CD4-positive, alpha-beta T cell treated with Interleukin-17A for 4 hours (primary cell): ENCODE results near the gene NRSN2.
"Not testable (repeated sequence)": the region's sequence is repeated elsewhere in the genome, so short reads cannot be mapped to it uniquely, and the experiment has no call there.

Experiments
- DNase-seq: peaks from one replicate; pipeline ENCODE4 v3.0.0-alpha.2; 2020; ENCODE audit warnings: mixed read lengths

The NRSN2 gene

DNA sequence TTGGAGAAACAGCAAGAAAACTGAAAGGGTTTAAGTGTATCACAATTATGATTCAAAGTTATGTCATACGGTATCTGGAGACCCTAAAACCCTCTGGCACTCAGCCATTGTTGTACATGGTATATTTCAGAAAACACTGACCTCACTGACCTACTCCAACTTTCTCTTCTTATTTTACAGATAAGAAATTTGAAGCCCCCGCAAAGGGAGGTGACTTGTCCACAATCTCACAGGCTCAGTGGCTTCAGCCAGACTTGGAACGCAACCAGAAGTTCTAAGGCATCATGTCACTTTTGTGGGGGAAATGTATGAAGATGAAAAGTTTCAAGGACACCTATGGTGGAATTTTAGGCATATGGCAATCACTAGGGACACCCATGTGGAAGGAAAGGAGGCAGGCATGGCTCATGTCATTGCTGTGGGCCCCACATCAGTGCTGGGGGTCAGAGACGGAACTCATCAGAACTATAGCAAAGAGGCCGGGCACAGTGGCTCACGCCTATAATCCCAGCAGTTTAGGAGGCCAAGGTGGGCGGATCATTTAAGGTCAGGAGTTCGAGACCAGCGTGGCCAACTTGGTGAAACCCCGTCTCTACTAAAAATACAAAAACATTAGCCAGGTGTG, 28.5 kb downstream of the NRSN2 start:
- no peak for DNase-seq

DNA sequence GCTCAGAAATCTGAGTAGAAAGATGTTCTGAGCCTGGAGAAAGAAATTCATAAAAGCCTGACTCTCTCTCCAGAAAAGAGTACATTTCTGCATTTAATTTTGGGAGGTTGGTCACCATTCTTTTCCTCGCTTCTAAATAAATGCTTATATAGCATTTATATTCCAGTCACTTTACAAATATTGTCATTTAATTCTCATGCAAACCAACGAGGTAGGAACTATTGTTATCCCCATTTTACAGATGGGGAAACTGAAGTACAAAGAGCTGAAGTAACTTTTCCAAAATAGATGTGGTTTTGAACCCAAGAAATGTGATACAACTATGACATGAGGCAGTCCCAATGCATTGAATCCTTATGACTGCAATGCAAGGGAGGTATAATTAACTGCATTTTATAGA, 29.2 kb downstream of the NRSN2 start:
- no peak for DNase-seq

DNA sequence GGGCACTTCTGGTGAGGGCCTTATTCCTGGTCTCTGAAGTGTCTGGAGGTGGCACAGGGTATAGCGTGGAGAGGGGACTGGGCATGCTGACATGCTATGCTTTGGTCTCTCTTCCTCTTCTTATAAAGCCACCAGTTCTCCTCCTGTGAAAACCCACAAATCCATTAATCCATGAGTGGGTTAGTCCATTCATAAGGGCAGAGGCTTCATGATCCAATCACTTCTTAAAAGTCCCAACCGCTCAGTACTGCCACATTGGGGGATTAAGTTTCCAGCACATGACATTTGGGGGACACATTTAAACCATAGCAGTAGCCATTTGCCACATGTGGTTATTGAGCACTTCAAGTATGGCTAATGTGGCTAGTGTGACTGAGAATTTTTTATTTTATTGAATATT, 29.8 kb downstream of the NRSN2 start:
- DNase-seq: no peak

DNA sequence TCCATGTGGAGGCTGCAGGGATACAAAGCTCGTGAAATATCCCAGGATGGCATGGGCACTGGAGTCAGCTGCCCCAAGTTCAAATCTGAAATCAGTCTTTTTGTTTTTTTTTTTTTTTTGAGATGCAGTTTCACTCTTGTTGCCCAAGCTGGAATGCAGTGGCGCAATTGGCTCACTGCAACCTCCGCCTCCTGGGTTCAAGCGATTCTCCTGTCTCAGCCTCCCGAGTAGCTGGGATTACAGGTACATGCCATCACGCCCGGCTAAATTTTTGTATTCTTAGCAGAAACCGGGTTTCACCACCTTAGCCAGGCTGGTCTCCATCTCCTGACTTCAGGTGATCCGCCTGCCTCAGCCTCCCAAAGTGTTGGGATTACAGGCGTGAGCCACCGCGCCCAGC, 30.7 kb downstream of the NRSN2 start:
- not testable (repeated sequence) for DNase-seq

DNA sequence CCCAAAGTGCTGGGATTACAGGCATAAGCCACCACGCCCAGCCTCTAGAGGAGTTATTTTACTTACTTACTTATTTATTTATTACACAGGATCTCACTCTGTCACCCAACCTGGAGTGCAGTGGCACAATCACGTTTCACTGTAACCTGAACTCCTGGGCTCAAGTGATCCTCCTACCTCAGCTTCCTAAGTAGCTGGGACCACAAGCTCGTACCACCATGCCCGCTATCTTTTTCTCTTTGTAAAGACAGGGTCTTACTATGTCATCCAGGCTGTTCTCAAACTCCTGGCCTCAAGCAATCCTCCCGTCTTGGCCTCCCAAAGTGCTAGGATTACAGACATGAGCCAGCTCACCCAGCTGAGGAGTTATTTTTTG, 32.0 kb downstream of the NRSN2 start:
- no peak for DNase-seq

DNA sequence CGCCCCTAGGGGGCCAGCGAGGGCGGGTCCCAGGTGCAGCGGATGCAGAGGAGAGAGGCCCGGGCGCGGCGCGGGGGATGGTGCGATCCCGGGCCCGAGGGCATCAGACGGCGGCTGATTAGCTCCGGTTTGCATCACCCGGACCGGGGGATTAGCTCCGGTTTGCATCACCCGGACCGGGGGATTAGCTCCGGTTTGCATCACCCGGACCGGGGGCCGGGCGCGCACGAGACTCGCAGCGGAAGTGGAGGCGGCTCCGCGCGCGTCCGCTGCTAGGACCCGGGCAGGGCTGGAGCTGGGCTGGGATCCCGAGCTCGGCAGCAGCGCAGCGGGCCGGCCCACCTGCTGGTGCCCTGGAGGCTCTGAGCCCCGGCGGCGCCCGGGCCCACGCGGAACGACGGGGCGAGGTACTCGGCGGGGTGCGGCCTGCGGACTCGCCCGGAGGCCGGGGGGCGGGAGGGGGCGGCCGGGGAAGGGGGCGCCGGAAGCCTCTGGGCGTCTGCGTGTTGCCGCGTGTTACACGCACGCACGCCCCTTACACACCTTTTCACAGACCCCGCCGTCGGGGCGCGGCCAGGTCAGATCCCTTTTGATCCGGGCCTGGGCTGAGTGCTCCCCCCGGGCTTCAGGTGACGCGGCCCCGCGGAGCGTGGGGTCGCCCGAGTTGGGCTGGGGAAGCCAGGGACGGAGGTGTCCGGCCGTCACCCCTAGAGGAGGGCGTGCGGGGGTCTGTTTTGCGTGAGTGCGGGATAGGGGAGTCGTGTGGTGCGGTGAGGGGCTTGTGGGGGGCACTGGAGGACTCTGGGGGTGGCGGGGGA, 34.1 kb downstream of the NRSN2 start:
- DNase-seq: peak; percentile 68

DNA sequence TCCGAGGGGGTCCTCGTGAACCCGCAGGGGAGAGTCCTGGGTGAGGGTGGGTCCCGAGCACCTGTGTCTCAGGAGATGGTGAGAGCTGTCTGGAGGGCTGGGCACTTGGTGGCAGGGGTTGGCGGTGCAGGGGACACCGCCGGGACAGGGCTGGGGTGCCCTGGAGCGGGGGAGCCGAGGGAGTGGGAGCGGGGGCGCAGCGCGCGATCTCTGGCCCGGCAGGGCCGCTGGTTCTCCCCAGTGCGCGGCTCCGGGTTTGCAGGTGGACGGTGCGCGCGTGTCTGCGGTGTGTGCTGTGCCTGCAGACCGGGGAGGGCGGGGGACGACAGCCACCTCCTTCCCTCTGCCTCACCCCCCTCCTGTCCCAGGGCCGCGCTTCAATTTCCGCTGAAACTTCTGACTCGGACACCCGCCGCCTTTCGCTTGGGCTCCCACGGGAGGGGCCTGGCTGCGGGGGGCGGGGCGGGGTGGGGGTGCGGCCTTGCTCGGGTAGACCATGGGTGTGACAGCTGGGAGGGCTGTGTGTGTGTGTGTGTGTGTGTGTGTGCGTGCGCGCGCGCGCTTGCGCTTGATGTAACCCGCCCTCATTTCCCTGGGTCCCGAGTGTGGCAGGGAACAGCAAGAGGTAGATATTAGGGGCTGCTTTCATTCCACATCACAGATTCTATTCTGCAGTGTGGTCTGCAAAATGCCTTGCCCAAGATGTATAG, 34.8 kb downstream of the NRSN2 start:
- DNase-seq: peak; percentile 83

DNA sequence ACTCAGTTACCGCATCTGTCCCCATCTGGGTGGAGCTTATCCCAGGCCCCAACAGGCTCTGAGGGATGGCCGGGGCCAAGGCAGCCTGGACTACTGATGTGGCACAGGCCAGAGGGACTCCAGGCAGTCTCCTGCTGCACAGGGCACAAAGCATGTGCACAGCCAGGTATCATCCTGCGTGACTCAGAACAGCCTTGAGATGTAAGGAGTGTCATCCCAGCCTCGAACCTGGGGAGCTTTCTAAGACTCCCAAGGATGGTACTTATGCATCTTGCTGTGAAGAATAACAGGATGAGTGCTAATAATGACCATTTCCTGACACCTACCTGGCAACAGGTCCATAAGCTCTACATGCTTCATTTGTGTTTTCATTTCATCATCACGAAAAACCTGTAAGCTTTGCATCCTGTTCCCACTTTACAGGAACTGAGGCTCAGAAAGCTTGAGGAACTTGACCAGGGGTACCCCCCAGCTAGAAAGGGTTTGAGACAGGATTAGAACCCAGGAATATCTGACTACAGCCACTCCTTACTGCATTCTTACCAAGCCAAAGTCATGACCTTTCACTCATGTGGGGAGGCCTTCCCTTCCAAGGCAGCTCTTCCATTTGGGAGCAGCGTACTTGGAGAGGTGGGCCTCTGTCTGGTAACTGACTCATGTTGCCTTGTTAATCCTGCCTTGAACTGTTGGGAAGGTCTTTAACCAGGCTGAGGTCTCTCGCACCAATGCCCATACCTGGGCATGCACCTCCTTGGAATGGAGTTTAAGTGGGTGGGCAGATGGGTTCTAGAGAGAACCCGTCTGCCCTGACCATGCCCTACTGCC, 35.6 kb downstream of the NRSN2 start:
- DNase-seq: no peak

DNA sequence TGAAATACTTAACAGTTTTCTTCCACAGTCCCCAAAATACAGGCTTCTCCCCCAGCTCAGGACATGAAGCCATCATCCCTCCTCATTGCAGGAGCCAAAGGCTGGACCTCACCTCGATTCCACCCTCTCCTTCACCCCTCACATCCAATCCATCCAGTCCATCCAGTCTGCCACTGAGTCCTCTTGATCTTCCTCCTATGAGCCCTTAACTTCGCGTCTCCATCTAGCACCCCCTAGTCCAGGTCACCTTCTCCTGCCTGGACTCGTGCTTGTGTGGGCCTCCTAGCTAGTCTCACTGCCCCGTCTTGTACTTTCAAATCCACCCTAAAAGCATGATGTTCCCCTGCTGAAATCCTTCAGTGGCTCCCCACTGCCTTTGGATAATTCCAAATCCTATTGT, 37.0 kb downstream of the NRSN2 start:
- no peak for DNase-seq

DNA sequence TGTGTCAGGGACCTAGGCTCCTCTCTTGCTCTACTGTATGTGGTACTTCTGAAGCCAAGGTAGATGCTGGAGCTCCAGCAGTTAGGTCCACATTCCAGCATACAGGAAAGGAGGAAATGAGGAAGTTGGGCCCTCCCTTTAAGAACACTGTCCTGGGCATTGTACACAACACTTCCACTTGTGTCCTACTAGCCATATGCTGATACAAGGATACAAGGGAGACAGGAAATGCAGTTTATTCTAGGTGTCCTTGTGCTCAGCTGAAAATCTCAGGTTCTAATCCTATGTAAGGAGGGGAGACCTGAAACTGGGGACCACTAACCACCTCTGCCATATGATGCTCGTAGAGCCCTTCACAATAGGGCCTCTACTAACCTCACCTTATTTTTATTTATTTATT, 37.8 kb downstream of the NRSN2 start:
- no peak for DNase-seq

DNA sequence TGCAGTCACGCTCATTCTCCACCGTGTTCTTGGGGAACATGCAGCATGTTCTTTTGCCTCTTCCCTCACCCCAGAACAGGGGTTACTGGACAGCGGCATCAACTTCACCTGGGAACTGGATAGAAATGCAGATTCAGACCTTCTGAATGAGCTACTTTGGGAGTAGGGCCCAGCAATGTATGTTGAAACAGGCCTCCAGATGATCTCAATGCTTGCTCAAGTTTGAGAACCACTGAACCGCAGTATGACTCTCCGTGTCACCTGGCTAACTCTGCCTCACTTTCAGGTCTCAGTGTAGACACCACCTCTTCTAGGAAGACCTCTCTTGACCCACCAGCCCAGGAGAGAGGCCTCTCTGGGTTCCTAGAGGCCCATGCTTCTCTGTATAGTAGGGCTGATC, 38.5 kb downstream of the NRSN2 start:
- DNase-seq: no peak

DNA sequence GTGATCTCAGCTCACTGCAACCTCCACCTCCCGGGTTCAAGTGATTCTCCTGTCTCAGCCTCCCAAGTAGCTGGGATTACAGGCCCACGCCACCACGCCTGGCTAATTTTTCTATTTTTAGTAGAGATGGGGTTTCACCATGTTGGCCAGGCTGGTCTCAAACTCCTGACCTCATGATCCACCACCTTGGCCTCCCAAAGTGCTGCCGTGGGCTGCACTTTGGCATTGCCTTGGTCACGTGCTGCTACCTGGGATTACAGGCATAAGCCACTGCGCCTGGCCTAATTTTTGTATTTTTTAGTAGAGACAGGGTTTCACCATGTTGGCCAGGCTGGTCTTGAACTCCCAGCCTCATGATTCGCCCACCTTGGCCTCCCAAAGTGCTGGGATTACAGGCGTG, 39.7 kb downstream of the NRSN2 start:
- not testable (repeated sequence) for DNase-seq

DNA sequence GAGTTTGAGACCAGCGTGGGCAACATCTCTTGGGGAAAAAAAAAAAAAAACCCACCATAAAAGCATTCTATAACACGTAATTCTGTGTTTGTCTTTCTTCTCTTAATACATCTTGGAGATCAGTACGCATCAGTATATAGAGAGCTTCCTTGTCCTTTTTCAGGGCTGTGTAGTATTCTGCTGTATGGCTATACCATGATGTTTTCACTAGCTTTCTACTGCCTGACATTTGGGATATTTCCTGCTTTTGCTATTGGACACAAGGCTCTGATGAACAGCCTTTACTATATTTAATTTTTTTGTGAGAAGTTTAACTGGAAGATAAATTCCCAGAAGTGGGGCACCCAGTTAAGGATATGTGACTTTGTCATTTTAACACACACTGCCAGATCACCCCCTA, 40.6 kb downstream of the NRSN2 start:
- no peak for DNase-seq

DNA sequence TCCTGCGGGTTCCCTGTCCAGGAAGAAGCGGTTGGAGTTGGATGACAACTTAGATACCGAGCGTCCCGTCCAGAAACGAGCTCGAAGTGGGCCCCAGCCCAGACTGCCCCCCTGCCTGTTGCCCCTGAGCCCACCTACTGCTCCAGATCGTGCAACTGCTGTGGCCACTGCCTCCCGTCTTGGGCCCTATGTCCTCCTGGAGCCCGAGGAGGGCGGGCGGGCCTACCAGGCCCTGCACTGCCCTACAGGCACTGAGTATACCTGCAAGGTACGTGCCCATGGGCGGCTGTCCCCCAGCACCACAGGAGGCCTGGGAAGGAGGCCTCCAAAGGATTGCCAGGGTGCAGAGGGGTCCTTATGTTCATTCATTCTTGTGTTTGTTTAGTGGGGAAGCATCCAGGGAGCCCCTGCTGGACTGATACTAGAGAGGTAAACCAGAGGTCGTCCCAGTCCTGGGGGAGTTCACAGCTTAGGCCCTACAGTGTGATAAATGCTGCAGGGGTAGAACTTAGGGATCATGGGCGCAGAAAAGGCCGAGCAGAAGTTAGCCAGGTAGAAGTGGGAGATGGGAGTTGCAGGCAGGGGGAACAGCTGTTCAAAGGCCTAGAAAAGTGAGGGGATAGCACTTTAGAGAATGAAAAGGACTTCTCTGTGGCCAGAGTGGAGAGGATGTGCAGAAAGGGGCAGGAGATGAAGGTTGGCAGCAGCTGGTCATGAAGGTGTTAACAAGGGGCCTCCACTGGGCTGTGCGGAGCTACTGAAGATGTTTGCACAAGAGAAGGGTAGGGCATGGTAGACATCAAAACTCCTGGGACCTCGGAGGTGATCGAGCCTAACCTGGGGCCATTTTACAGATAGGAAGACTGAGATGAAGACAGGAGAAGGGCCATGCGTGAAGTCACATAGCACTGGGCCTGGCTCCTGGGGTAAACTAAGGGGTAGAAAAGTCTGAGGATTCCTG, 41.4 kb downstream of the NRSN2 start:
- no peak for DNase-seq

DNA sequence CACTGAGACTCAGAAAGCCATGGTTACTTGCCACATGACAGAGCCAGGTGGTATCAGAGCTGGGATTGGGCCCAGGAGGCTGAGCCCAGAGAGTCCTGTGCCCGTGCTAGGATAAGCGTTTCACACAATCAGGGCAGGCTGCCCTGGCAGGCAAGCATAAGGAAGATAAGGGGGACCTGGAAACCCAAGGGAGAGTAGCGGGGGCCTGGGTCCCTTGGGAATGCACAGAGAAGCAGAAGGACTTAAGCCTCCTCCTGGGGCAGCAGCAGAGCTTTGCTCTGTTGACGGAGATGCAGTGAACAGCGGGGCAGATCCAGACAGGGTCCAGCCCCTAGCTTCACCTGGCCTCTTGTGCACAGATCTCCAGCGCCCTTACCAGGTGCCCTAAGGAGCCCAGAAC, 42.3 kb downstream of the NRSN2 start:
- no peak for DNase-seq

DNA sequence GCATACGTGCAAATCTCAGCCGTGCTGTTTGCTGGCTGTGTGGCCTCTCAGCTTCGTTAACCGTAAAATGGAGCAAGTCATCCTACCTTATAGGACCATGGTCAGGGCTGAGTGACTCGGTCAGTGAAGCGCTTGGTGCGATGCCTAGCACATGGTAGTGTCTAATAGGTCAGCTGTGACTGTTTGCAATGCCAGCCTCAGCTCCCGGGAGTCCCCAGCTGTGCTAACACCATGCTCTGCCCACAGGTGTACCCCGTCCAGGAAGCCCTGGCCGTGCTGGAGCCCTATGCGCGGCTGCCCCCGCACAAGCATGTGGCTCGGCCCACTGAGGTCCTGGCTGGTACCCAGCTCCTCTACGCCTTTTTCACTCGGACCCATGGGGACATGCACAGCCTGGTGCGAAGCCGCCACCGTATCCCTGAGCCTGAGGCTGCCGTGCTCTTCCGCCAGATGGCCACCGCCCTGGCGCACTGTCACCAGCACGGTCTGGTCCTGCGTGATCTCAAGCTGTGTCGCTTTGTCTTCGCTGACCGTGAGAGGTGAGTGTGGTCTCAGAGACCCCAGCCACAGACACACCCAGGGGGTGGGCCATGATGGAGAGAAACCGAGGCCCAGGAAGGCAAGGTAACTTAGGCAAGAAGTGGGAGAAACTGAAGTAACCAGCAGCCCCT, 44.3 kb downstream of the NRSN2 start:
- no peak for DNase-seq

DNA sequence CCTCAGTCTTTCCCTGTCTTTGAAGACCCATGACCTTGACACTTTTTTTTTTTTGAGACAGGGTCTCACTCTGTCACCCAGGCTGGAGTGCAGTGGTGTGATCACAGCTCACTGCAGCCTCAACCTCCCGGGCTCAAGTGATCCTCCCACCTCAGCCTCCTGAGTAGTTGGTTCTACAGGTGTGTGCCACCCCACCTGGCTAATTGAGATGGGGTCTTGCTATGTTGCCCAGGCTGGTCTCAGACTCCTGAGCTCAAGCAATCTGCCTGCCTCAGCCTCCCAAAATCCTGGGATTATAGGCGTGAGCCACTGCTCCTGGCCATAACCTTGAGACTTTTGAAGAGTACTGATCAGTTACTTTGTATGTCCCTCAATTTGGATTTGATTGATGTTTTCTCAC, 46.4 kb downstream of the NRSN2 start:
- not testable (repeated sequence) for DNase-seq

DNA sequence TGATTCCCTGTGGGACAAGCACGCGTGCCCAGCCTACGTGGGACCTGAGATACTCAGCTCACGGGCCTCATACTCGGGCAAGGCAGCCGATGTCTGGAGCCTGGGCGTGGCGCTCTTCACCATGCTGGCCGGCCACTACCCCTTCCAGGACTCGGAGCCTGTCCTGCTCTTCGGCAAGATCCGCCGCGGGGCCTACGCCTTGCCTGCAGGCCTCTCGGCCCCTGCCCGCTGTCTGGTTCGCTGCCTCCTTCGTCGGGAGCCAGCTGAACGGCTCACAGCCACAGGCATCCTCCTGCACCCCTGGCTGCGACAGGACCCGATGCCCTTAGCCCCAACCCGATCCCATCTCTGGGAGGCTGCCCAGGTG, 49.3 kb downstream of the NRSN2 start:
- no peak for DNase-seq

DNA sequence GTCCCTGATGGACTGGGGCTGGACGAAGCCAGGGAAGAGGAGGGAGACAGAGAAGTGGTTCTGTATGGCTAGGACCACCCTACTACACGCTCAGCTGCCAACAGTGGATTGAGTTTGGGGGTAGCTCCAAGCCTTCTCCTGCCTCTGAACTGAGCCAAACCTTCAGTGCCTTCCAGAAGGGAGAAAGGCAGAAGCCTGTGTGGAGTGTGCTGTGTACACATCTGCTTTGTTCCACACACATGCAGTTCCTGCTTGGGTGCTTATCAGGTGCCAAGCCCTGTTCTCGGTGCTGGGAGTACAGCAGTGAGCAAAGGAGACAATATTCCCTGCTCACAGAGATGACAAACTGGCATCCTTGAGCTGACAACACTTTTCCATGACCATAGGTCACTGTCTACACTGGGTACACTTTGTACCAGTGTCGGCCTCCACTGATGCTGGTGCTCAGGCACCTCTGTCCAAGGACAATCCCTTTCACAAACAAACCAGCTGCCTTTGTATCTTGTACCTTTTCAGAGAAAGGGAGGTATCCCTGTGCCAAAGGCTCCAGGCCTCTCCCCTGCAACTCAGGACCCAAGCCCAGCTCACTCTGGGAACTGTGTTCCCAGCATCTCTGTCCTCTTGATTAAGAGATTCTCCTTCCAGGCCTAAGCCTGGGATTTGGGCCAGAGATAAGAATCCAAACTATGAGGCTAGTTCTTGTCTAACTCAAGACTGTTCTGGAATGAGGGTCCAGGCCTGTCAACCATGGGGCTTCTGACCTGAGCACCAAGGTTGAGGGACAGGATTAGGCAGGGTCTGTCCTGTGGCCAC, 49.9 kb downstream of the NRSN2 start:
- no peak for DNase-seq

DNA sequence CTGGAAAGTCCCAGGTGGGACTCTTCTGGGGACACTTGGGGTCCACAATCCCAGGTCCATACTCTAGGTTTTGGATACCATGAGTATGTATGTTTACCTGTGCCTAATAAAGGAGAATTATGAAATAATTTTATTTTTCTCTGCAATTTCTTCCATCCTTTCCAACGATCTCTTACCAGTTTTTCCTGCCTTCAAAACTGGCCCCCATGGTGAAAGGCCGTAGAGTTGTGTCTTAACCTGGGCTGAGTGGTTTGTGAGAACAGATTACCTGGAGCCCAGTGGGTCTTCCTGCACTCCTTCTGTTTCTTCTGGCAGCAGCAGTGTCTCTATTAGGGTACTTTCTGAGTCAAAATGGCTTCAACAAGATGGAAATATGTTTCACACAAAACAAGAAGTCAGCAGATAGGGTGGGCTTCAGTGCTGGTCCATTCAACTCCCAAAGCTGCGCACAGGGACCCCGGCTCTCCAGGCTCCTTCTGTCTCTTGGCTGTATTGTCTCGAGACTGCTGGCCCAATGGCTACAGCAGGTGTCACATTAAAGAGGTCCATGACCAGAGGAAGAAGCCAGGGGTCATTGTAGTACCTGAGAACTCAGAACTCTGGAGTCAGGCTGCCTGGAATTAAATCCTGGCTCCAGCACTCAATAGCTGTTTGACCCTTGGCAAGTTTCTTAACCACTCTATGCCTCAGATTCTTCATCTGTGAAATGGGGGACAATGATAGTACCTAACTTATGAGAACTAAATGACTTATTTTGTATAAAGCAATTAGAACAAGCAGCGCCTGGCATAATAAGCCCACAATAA, 50.7 kb downstream of the NRSN2 start:
- DNase-seq: no peak
